Body of pancreas (tissue), 4 donors: ENCODE data around the gene DDR2. TPM values are rescaled to one million over a fixed set of nuclear protein-coding genes. Genes with fewer than 3 reads are reported as not detected.

Experiments used
- ATAC-seq: fragments of 150-250 bp; one replicate; pipeline ENCODE4 v1.9.1; 2016
- DNase-seq, 4 donors: peaks; one replicate each; pipeline ENCODE4 v3.0.0-alpha.2; 2019
- H3K27ac ChIP-seq, 4 donors: fragments of 200-600 bp; sonication (generic); 1 replicate in 3 of 4; 2 replicates in 1 of 4; pipeline versions ENCODE4 v1.5.1 to v1.6.1; 2016 to 2019; ENCODE audit warnings: mild to moderate bottlenecking in 1 of 4, mixed read lengths in 1 of 4, moderate library complexity in 1 of 4
- H3K27me3 ChIP-seq, 2 donors: fragments of 200-600 bp; sonication (generic); one replicate each; pipeline ENCODE4 v1.6.0; 2016; ENCODE audit warnings: mild to moderate bottlenecking in 1 of 2
- H3K36me3 ChIP-seq, 2 donors: fragments of 200-600 bp; sonication (generic); replicated peaks in 1 of 2; 2 replicates each; pipeline ENCODE4 v1.5.1; 2016; ENCODE audit warnings: low read depth in 2 of 2; ENCODE audit not compliant: insufficient read depth in 1 of 2
- H3K4me1 ChIP-seq: fragments of 200-600 bp; sonication (generic); one replicate; pipeline ENCODE4 v1.6.0; 2016
- H3K4me3 ChIP-seq, 2 donors: fragments of 200-600 bp; sonication (generic); 1 replicate in 1 of 2; 2 replicates in 1 of 2; pipeline ENCODE4 v1.5.1; 2016 to 2019
- H3K9me3 ChIP-seq, 3 donors: fragments of 200-600 bp; sonication (generic); 1 replicate in 2 of 3; 2 replicates in 1 of 3; pipeline ENCODE4 v1.5.1; 2016
- CTCF ChIP-seq, 7 experiments: fragments of 450-650 bp in 4 of 7; fragments of 200-600 bp in 3 of 7; sonication (generic) in 3 of 7; IDR thresholded peaks; one replicate each; pipeline ENCODE4 v1.5.1; 2016 to 2019; ENCODE audit warnings: antibody characterized with exemption in 7 of 7
- POLR2A ChIP-seq, 3 donors: fragments of 450-650 bp; IDR thresholded peaks; one replicate each; pipeline ENCODE4 v1.6.1; 2016; ENCODE audit warnings: antibody characterized with exemption in 3 of 3, mild to moderate bottlenecking in 2 of 3
- WGBS, 2 donors: methylation state at CpG; one replicate each; pipeline ENCODE4 v1.1.5; 2017; 5-methylcytosine and 5-hydroxymethylcytosine counted together
- intact Hi-C: fragments of 100-400 bp; cut with DNase I; formaldehyde crosslinking; loops from one replicate; pipeline ENCODE4 v1.15.1; 2023
- total RNA-seq, 2 donors: library from RNA; depleted of rRNA; stranded (reverse); fragments of >200 nt; gene quantifications; one replicate each; pipeline ENCODE4 v1.1.0, GENCODE V29; 2016

The DDR2 gene
- total RNA-seq, 2 donors from 2014 or later: 7.8 to 20.8 TPM

GRCh38 chr1:162710780-162711465 is 78.7 kb downstream of the DDR2 start:
- H3K9me3 ChIP-seq: no peaks in the 10 kb centered on the region
- no peak overlapping the region for H3K27ac ChIP-seq
- DNase-seq: no peak
- H3K4me3 ChIP-seq: no peak overlapping the region
- WGBS, 2 donors: 76 to 77% methylated on average over 4 of the region's 4 CpGs
- ATAC-seq: no peak
- intact Hi-C loops: no loop called here
- H3K36me3 ChIP-seq: no peaks in the 10 kb centered on the region
- no peak for TF ChIP-seq CTCF (IDR thresholded peaks at IDR 0.05)
- TF ChIP-seq POLR2A (IDR thresholded peaks at IDR 0.05): no peak
- peaks cover 21% of the 10 kb centered on the region for H3K4me1 ChIP-seq
- no peaks in the 10 kb centered on the region for H3K27me3 ChIP-seq

- Histone ChIP-seq H3K4me1 (peaks cover 21% of the 10 kb centered on the region), H3K36me3 (no peaks in the 10 kb centered on the region), H3K9me3 (no peaks in the 10 kb centered on the region), H3K27ac (peak overlapping the region in 3 of 4 donors; percentile 45 to 73 (median 72)), H3K4me3 (no peak overlapping the region), H3K27me3 (no peaks in the 10 kb centered on the region)
- DNase-seq: peak; percentile 26 to 69 (median 38)
- TF ChIP-seq CTCF (IDR thresholded peaks at IDR 0.05) (no peak), POLR2A (IDR thresholded peaks at IDR 0.05) (no peak)
- peak; percentile 86 for ATAC-seq
- intact Hi-C loops: no loop called here
- WGBS, 2 donors: 18 to 21% methylated on average over 2 of the region's 2 CpGs
Observed at GRCh38 chr1:162712317-162713029, 80.2 kb downstream of the DDR2 start.

- DNase-seq (peak in 2 of 4 donors; percentile 22 to 31), ATAC-seq (no peak)
- no peak for TF ChIP-seq POLR2A (IDR thresholded peaks at IDR 0.05)
- TF ChIP-seq CTCF (IDR thresholded peaks at IDR 0.05): no peak
- Histone ChIP-seq H3K27ac (no peak overlapping the region), H3K27me3 (no peaks in the 10 kb centered on the region), H3K9me3 (no peaks in the 10 kb centered on the region), H3K36me3 (no peaks in the 10 kb centered on the region), H3K4me3 (no peak overlapping the region), H3K4me1 (peaks cover 21% of the 10 kb centered on the region)
- WGBS, 2 donors: 71 to 85% methylated on average over 4 of the region's 4 CpGs
- intact Hi-C loops: no loop called here
Observed at GRCh38 chr1:162716123-162716522, 83.9 kb downstream of the DDR2 start.

GRCh38 chr1:162716552-162716951 is 84.3 kb downstream of the DDR2 start:
- ATAC-seq: no peak
- no peak overlapping the region for H3K4me3 ChIP-seq
- WGBS, 2 donors: 57 to 74% methylated on average over 1 of the region's 1 CpG
- H3K4me1 ChIP-seq: peaks cover 21% of the 10 kb centered on the region
- TF ChIP-seq CTCF (IDR thresholded peaks at IDR 0.05): no peak
- no peak for TF ChIP-seq POLR2A (IDR thresholded peaks at IDR 0.05)
- no peaks in the 10 kb centered on the region for H3K36me3 ChIP-seq
- no peak overlapping the region for H3K27ac ChIP-seq
- H3K27me3 ChIP-seq: no peaks in the 10 kb centered on the region
- DNase-seq: no peak
- H3K9me3 ChIP-seq: no peaks in the 10 kb centered on the region
- intact Hi-C loops: no loop called here
